HPDE6-E6E7 (cell line): ENCODE results near the gene NAIF1.
A peak's percentile ranks its signal among the peaks of the same experiment; 100 is the strongest.
"Not testable (repeated sequence)": the region's sequence is repeated elsewhere in the genome, so short reads cannot be mapped to it uniquely, and the experiment has no call there.

ENCODE experiments used
- DNase-seq: peaks from one replicate; pipeline ENCODE4 v3.0.0; 2011; ENCODE audit warnings: missing footprints; ENCODE audit errors: extremely low spot score

Gene NAIF1

GRCh38 chr9:128085943-128086342, 18.8 kb upstream of the NAIF1 start:
- no peak for DNase-seq

GRCh38 chr9:128084746-128085145, 17.6 kb upstream of the NAIF1 start:
- no peak for DNase-seq

DNA sequence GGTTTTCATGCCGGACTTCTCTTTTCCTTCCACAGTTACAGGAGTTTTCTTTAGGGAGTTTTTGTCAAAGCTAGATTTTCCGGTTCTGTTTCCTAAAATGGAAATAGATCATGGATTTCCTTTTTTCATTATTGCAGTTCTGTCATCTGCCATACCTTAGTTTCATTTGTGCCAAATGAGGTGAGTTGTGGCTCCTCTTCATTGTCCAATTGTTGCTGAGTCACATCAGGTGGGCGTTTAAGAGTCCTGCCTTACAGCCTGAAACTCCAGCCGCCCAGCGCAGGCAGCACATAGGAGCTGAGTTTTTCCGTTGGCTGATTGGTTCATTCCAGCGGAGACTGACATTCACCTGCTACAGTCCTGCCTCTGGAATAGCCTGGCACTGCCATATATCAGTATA, 15.0 kb upstream of the NAIF1 start:
- no peak for DNase-seq

- DNase-seq: no peak
These were observed 13.9 kb upstream of the NAIF1 start for GRCh38 chr9:128081056-128081455.

- DNase-seq: no peak
These were observed 13.1 kb upstream of the NAIF1 start for GRCh38 chr9:128080206-128080605.

- peak; percentile 79 for DNase-seq
These were observed 11.6 kb upstream of the NAIF1 start for GRCh38 chr9:128078504-128079434.

DNA sequence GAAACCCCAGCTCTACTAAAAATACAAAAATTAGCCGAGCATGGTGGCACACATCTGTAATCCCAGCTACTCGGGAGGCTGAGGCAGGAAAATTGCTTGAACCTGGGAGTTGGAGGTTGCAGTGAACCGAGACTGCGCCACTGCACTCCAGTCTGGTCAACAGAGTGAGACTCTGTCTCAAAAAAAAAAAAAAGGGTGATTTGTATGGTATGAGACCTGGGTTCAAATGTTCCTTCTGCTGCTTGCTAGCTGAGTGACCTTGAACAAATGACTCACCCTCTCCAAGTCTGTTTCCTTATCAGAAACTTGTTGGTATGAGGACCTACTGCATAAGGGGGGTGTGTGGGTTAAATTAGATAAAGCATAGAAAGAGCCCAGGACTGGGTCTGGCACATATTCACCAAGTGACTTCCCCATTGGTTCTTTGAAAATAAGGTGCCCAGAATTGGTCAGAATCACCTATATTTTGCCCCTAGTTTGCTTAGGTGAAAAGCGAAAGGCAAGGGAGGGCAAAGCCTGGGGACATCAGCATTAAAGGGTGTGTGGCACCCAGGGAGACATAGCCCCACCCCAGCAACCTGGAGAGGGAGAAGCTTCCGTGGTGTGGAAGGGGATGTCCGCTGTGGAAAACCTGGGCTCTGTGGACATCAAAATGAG, 10.9 kb upstream of the NAIF1 start:
- DNase-seq: no peak

DNA sequence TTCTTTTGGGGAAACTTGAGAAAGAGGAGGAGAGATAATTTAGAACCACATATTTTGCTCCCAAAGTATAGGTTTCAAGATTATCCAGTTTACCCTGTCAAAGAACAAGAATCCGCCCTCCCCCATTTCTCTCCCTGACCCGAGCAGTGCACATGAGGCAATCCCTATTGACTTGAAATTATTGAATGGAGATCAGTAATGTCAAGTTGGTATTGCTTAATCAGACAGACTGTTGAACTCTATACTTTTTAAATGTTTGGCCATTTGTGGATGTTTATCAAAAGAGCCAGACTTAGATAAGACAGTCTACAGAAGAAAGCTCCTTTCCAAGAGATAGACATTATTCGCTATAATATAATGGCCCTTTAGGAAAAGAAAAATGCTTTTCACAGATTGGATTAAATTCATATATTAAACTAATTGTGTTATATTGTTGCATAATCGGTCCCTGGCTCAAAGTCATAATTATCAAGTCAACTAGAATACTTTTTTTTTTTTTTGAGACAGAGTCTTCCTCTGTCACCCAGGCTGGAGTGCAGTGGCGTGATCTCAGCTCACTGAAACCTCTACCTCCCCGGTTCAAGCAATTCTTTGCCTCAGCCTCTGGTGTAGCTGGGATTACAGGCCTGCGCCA, 6.2 kb upstream of the NAIF1 start:
- DNase-seq: no peak

GRCh38 chr9:128072144-128073021, 5.3 kb upstream of the NAIF1 start:
- DNase-seq: no peak

DNA sequence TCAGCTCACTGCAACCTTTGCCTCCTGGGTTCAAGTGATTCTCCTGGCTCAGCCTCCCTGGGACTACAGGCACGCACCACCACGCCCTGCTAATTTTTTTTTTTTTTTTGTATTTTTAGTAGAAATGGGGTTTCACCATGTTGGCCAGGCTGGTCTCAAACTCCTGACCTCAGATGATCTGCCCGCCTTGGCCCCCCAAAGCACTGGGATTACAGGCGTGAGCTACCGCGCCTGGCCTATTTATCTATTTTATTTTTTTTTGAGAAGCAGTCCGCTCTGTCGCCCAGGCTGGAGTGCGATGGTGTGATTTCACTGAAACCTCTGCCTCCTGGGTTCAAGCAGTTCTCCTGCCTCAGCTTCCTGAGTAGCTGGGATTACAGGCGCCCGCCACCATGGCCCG, 4.4 kb upstream of the NAIF1 start:
- DNase-seq: not testable (repeated sequence)

DNA sequence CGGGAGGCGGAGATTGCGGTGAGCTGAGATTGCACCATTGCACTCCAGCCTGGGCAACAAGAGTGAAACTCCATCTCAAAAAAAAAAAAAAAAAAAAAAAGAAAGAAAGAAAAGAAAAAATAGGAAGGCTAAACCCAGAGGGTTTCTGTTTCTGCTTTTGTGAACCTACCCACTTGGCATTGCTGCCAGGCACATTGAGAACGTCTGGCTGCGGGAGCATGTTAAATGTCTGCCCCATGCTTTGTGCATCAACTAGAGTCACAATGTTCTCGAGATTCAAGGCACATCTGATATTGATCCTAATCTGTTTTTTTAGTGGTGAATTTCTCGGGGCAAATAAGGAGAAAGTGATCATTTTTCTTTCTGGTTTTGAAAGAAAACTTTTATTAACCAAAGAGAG, 3.8 kb upstream of the NAIF1 start:
- DNase-seq: no peak

GRCh38 chr9:128068386-128069205, 1.5 kb upstream of the NAIF1 start:
- DNase-seq: no peak

- peak; percentile 95 for DNase-seq
These were observed 695 bp upstream of the NAIF1 start, which contains the start of gene SLC25A25 for GRCh38 chr9:128067645-128068385. SLC25A25 (plus strand) TSS chr9:128068232; CDS start chr9:128068320, 88 bp downstream.

DNA sequence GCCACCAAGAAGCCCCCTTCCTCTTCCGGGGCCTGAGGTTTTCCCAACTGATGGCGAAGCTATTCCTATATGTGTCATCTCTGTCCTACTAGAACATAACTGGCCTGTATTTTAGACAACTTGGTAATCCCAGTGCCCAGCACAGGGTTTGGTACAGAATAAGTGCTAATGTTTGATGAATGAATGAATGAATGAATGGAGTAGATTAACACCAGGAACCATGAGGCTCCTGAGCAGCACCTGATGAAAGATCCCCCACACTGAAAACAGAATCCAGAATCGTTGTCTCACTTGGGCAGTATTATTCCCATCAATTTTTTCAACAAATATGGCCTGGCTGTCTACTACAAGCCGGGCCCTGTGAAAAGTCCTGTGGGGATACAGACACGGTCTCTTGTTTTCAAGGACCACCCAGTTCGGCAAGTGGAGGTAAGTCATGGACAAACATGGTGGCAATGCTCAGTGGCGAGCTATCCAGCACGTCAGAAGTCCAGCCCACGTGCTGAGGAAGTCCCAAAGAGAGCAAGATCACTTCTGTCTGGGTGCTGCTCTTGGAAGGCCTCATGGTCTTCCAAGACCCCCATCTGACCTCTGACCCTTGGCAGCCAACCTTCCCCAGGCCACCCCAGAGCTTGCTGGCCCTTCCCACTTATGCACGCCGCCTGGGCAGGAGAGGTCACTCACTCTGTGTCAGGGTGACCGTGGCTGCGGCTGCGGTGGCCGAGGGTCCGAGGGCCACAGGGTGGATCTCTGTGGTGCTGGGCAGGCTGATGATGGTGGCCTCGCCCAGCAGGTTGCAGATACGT, 1.0 kb downstream of the NAIF1 start:
- no peak for DNase-seq

DNA sequence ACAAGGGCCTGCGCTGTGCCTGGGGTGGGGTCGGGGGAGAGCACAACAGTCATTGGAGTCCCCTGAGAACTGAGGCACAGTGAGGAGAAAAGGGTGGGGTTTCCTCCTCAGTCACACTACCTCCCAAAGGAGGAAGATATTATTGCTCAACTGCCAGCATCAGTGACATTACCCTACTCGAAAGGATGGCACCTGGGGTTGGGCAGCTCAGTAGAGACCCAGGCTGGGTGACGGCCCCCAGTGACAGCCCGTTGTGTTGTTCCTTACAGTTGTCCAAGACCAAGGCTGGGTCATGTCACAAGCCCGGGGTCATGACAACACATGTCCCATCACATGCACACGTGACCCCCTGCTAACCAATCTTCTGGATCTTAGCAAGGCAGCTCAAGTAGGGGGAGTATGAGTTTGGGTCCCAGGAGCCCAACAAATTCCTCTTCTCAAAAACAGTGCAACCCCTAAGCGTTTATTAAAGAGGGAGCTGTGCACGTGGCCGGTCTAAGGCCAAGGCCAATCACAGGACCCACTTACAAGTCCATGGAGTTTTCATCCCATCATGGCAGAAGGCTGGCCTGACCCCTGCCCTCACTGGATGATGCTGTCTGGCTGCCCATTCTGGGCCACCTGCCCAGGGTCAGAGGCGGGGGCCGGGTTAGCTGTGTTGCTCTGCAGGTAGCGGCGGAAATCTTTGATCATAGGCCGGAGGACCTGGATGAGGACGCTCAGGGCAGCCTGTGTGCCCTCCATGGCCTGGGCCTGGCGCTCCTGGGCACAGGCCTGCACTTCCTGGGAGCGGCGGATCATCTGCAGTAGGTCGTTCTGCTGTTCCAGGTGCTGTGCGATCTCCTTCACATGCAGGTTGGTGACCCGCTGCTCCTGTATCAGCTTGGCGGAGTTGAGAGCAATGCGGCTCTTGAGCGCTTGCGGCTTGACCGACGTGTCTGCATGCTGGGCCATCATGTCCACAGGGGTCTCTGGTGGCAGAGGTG, 4.0 kb downstream of the NAIF1 start:
- DNase-seq: no peak

GRCh38 chr9:128062279-128062678, 4.8 kb downstream of the NAIF1 start:
- DNase-seq: no peak

GRCh38 chr9:128061275-128061960, 5.7 kb downstream of the NAIF1 start:
- no peak for DNase-seq
